Gastrocnemius medialis (tissue), 4 donors: Measurements from ENCODE around the gene DOCK8.

Experiments used
- POLR2A ChIP-seq, 2 donors: fragments of 450-650 bp; IDR thresholded peaks; one replicate each; pipeline ENCODE4 v1.6.1; 2017; ENCODE audit warnings: antibody characterized with exemption in 2 of 2, mild to moderate bottlenecking in 2 of 2, moderate library complexity in 2 of 2
- TF ChIP-seq, protein P1 (sequence below), 5 experiments: fragments of 450-650 bp in 3 of 5; fragments of 200-600 bp in 2 of 5; sonication (generic) in 2 of 5; IDR thresholded peaks in 4 of 5; conservative IDR thresholded peaks in 1 of 5; 1 replicate in 4 of 5; 2 replicates in 1 of 5; pipeline ENCODE4 v1.5.1; 2016 to 2019; ENCODE audit warnings: antibody characterized with exemption in 5 of 5, mild to moderate bottlenecking in 3 of 5, moderate library complexity in 3 of 5

DNA sequence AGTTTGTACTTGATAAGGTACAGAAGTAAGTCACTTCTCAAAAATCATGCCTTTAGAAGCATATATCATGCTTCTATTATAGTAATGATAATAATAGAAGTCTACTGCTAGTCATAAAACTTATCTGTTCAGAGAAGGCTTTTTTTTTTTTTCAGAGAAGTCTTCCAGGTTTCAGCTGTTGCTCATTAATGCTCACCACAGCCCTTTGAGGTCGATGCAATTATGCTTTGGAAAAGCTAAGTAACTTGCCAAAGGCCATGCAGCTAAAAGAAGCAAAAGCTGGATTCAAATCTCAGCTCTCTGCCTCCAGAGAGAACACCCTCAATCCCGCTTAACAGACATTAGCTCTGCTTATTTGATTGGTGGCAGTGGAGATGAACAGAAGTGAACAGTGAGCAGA, 150.8 kb downstream of the DOCK8 start:
- TF ChIP-seq, protein P1, sequence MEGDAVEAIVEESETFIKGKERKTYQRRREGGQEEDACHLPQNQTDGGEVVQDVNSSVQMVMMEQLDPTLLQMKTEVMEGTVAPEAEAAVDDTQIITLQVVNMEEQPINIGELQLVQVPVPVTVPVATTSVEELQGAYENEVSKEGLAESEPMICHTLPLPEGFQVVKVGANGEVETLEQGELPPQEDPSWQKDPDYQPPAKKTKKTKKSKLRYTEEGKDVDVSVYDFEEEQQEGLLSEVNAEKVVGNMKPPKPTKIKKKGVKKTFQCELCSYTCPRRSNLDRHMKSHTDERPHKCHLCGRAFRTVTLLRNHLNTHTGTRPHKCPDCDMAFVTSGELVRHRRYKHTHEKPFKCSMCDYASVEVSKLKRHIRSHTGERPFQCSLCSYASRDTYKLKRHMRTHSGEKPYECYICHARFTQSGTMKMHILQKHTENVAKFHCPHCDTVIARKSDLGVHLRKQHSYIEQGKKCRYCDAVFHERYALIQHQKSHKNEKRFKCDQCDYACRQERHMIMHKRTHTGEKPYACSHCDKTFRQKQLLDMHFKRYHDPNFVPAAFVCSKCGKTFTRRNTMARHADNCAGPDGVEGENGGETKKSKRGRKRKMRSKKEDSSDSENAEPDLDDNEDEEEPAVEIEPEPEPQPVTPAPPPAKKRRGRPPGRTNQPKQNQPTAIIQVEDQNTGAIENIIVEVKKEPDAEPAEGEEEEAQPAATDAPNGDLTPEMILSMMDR (IDR thresholded peaks at IDR 0.05 in 4 of 5, conservative IDR thresholded peaks at IDR 0.05 in 1 of 5), result no peak
- TF ChIP-seq POLR2A (IDR thresholded peaks at IDR 0.05), result no peak
